GM19238 (cell line): Measurements from ENCODE around the gene LIME1.

Experiments
- DNase-seq: peaks from one replicate; pipeline ENCODE4 v3.0.0; 2011; ENCODE audit warnings: low spot score; ENCODE audit not compliant: insufficient read length

Gene LIME1

DNA sequence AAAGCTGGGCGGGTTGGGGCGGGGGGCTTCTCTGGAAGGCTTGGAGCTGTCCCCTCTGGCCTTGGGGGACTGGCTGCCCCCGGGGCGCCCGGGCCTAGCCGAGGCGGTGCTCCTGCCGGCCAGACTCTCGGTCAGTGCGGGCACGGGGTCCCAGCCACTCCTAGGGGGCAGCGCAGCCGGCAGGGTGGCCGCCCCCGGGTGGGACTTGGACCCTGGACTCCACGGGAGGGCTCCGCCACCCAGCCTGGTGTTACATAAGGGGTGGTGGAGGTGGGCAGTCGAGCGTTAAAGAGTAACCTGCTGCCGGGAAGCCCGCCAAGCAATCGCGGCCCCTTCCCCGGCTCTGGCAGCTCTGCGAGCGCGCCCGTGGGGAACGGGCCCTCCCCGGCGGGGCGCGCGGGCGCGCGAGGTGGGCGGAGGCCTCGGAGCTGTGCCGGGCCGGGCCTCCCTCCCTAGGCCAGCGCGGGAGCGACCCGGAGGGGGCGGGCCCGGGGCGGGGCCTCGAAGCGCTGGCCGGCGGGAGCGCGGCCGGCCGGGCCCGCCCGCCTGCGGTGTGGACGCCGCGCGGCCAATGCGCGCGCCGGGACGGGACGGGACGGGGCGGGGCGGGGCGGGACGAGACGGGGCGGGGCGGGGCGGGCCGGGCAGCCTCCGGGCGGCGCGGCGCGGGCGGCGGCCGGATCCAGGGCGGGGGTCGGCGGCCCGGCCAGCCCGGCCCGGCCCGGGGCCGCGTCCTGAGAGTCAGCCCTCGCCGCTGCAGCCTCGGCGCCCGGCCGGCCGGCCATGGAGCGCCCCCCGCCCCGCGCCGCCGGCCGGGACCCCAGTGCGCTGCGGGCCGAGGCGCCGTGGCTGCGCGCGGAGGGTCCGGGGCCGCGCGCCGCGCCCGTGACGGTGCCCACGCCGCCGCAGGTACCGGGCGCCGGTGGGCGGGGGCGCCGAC, 2.9 kb downstream of the LIME1 start, which contains the start of gene SLC2A4RG:
Gene SLC2A4RG, plus strand, starts transcription at position 647 of the 940 bp plus-strand sequence. Its CDS starts 137 bp downstream, at position 784.
- peak; percentile 96 for DNase-seq

DNA sequence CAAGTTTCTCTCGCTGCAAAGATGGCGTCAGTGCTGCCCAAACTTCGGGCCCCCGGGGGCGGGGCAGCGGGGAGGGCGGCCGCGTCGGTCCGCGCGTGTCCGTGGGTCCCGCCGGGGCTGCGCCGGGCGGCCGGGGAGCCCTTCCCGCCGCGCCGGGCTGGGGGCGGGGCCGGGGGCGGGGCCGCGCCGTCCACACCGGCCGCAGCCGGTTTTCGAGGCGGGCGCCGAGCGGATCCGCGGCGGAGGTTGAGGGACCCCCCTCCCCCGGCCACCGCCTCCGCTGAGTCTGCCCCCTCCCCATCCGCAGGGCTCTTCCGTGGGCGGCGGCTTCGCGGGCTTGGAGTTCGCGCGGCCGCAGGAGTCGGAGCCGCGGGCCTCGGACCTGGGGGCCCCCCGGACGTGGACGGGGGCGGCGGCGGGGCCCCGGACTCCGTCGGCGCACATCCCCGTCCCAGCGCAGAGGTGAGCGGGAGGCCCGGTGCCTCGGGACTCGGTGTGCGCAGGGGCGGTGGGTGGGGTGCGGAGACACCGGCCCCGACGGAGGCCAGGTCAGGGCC, 3.7 kb downstream of the LIME1 start:
- DNase-seq: peak; percentile 69

GRCh38 chr20:63740627-63741353, 4.3 kb downstream of the LIME1 start:
- DNase-seq: peak; percentile 83

DNA sequence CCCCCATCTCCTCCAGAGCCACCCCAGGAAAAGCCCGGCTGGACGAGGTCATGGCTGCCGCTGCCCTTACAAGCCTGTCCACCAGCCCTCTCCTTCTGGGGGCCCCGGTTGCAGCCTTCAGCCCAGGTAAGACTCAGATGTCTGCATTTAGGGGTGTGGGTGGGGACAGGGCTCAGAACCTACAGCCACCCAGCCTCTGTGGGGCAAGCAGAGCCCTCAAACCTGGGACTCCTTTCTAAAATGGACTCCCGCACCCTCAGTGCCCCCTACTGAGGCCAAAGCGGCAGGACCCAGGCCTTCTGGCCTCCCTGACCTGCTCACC, 4.9 kb downstream of the LIME1 start:
- DNase-seq: no peak

- no peak for DNase-seq
Measured at GRCh38 chr20:63741676-63742380, 5.4 kb downstream of the LIME1 start.

DNA sequence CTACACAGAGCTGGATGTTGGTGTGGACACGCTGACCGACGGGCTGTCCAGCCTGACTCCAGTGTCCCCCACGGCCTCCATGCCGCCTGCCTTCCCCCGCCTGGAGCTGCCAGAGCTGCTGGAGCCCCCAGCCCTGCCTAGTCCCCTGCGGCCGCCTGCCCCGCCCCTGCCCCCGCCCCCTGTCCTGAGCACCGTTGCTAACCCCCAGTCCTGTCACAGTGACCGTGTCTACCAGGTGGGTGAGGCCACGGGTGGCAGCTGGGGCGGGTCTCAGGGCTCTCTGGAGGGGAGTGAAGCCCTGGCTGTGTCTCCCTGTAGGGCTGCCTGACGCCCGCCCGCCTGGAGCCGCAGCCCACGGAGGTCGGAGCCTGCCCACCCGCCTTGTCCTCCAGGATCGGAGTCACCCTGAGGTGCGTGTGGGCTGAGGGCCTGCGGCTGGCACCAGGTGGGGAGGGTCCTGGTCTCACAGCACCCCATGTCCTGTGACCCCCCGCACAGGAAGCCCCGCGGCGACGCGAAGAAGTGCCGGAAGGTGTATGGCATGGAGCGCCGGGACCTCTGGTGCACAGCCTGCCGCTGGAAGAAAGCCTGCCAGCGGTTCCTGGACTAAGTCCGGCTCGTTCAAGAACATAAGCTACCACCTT, 6.0 kb downstream of the LIME1 start:
- DNase-seq: no peak

DNA sequence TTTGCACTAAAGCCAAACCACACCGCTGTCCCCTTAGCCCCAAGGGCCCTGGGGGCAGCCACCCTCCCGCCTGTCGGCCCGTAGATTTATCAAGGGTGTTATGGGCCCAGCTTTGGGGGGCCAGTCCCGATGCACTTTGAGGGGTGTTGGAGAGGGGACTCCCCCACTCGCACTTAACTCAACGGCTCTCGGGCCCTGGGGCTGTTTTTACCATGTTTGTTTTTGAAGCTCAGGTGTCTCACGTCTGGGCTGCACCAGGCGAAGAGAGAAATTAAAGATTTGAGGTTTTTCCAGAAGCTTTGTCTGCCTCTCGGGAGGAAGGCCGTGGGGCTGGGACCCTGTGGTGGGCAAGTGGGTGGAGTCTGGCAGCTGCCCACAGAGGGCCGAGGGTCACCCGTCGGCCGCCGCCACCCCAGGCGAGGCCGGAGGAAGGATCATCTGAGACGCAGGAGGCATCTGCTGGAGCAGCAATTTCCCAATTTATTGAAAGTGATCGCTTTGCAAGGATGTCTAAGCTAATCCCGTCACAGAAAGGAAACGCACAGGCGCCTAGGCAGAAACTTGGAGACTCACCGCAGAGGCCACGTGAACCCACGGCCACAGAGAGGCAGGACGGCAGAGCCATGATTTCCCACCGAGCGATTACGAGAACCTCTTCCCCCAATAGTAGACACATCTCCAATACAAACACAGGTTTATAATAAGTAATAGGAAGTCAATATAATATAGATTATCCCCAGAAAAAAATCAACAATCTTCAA, 6.9 kb downstream of the LIME1 start:
- DNase-seq: no peak

GRCh38 chr20:63744158-63744557, 7.7 kb downstream of the LIME1 start:
- DNase-seq: no peak

DNA sequence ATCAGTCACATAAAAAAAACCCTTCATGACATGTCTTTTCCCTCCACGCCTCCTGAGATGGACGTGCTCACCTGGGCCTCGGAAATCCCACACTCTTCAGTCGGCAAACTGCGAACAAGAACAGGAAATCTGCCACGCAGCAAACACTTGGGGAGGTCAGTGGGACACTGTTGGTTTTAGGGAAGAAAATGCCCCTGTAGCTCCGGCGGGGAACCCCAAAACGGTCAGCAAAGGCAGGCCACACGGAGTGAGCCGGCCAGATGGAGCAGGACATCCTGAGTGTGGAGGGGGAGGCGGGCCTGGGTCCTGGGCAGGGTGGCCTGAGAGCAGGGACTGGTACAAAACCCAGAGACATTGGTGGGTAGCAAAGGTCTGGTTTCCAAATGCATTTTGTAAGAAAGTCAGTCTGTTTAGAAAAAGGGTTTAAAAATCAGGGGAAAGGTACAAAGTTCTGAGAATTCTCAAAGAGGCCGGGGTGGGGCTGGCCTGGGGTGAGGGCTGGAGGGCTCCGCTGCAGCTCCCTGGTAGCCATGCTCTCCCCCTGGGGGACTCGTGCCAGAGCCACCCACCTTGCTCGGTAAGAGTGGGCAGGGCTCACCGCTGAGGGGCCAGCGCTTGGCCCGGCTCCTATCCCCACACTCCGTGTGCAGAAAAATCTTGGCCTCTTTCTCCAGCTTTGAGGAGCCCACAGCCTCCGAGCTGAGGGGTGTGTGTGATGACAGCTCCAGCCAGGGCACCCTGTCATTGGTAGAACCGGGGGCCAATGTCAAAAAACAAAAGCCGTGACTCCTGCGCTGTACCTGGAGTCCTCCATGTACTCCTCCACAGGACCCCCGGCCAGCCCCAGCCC, 8.3 kb downstream of the LIME1 start:
- no peak for DNase-seq

DNA sequence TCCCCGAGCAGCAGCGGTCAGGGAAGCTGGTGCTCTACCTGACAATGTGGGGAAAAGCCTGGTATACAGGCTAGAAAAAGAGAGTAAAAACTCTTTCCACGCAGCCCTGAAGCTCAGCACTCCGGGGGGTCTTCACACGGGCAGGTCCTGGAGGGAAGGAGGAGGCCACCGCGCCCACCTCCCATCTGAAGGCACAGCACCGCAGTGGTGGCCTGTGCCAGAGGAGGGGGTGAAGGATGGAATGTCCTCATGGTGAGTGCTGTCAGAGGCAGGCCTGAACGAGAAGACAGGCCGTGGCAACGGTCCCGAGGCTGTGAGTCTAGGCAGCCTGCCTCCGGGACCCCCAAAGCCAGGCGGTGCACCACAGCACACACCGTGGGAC, 9.0 kb downstream of the LIME1 start:
- DNase-seq: no peak

DNA sequence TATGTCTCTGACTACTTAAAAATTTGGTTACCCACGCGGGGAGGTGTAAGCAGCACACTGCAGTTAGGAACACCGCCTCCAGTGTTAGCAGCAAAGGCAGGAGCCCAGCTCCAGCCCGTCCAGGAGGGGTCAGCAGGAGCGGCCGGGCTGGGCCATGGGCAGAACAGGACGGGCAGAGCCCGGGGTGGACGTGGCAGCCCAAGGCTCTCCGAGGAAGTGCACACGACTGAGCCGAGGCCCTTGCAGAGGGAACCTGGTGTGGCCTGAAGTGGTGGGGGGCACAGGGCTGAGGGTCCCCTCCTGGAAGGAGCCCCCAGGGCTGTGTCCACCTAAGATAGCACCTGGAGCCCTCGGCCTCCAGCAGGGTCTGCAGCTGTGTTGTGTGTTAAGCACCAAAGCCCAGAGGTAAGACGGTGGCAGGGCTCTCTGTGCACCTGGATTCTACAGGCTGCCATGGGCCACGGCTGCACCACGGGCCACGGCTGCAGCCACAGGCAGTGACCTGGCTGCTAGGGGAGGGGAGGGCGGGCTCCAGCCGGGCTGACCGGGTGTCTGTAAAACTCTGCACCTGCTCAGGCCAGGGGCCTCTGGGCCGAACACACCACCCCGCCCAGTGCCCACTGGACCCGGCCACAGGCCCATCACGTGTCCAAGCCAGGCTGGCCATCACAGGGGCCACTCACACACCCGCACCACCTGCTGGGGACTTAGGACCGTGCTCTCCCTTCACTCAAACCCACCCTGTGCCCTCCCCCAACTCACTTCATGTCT, 9.7 kb downstream of the LIME1 start:
- no peak for DNase-seq

DNA sequence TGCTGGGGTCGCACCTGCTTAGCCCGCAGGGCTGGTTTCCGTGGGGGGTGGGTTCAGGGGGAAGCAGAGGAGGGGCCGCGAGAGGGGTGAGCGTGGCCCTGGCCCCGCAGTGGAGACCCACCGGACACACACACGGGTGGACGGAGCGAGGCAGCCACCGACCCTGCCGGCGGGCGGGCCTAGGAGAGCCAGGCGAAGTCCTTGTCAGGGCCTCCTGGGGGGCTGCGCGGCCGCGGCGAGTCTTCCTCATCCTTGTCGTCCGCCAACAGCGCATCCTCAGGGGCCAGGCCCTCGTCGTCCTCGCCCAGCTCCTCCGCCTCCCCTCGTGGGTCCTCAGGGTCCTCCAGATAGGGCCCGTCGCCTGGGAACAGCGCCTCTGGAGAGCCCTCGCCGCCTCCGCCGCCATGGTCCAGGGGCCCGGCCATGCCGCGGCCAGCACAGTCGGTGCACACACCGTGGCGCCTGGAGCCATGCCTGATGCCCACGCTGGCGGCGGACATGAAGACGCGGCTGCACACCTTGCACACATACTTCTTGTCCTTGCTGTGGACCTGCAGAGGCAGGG, 10.4 kb downstream of the LIME1 start:
- DNase-seq: no peak

DNA sequence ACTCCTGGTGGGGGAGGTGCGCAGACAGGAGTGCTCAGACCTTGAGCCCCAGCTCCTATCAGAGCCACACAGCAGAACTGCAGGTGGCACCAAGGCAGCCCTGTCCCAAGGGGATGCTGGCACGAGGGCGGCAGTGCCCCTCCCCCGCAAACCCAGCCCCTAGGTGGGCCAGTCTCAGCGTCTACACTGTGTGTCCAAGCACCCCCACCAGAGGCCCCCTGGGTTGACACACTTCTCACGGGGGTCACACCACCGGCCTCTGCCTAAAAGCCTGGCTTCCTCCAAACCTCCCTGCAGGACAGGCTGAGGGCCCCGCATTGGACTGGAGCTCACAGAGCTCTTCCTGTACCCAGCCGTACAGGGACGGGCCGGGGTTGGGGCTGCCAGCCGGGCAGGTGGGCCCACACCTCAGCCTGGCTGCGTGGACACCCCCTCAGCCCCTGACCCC, 11.2 kb downstream of the LIME1 start:
- DNase-seq: no peak

- no peak for DNase-seq
Measured at GRCh38 chr20:63748070-63748933, 11.8 kb downstream of the LIME1 start.

DNA sequence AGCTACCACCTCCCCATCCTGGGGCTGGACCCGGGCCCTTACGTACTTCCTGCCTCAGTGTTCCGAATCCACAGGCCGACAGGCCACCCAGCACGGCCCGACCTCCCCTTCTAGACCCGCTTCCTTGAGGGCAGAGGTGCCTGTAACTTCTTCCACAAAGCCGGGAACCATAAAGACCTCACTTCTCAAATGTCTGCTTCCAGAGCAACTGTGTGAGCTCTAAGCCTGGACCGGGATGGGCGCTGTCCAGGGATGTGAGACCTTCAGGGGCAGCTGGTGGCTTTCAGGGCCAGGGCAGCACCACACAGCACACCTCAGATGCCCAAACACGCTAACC, 12.4 kb downstream of the LIME1 start:
- DNase-seq: no peak

GRCh38 chr20:63749597-63750508, 13.4 kb downstream of the LIME1 start:
- no peak for DNase-seq
